GM21529 (cell line): ENCODE data around the gene NHLH1.

Experiments used
- ATAC-seq: cut with Tn5 transposase; IDR thresholded peaks from one replicate; pipeline ENCODE4 v1.9.1; 2021; ENCODE audit not compliant: unreplicated experiment

NHLH1 gene

DNA sequence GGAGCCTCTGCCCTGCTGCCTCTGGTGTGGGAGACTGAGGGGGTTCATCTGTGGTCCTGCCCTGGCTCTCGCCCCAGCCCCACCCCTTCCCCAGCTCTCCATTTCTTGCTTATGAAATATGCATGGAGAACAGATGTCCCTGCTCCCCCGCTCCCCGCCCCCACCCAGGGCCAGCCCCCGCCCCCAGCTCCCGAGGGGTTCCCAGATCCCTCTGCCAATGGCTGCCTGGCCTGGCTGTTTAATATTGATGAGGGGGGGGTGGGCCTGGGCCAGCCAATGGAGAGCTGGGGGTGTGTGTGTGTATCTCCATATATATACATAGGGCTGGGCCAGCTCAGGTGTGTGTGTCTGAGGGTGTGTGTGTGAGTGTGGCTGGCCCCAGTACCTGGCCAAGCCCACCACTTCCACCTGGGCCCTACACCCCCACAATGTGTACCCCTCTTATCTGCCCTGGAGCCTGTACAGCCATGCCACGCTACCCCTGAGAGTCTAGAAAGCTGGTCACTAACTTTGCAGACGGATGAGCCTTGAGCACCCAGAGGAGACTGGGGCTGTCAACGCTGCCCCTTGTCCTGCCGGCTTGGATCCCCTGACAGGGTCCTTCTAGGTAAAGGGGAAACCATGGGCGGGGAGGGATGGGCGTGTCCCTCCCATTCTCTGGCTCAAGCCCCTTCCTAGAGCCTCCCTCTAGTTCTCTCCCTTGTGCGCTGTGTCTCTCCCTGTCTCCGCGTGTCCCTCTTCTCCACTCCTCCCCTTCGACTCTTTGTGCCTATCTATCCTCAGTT lies at the start of gene NHLH1:
TSS of gene NHLH1 (plus strand) at position 341 of the 785 bp plus-strand sequence. CDS start 3,661 bp downstream, outside the sequence.
- ATAC-seq, result no peak

DNA sequence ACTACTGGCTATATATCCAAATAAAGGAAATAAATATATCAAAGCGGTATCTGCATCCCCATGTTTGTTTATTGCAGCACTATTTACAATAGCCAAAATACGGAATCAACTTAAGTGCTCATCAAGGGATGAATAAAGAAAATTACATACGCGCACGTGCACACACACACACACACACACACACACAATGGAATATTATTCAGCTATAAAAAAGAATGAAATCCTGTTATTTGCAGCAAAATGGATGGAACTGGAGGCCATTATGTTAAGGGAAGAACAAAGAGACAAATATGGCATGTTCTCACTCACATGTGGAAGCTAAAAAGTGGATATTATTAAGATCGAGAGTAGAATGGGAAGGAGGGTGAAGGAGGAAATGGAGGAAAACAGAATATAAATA lies 44.0 kb upstream of the NHLH1 start:
- ATAC-seq, result no peak

DNA sequence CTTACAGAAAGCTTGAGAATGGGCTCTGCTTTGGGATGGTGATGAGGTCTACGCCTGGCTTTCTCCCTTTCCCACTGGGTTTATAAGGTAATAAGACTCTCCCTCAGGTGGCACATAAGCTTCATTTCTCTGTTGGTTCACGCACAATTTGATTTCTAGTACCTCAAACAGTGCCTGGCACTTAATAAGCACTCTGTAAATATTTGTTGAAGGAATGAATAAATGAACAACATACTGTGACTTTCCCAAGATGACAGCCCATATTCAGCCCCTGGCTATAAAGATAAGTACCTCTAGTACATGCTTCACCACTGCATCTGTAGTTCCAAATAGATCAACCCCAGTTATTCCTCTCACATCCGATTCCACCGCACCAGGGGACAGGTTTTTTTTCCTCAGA lies 41.6 kb upstream of the NHLH1 start:
- ATAC-seq, result no peak

DNA sequence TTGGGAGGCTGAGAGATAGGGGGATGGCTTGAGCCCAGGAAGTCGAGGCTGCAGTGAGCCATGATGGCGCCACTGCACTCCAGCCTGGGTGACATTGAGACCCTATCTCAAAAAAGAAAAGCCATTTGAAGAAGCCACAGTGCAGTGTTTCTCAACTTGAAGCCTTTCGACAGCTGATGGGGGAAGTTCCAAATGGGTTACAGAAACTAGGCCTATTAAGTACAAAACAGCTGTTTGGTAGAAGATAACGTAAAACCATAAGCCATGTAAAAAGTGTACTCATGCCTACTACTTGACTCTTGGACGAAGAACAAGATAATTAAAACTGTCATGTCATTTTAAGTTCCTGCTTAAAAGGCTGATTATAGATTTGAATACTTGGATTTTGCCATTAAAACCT lies 40.5 kb upstream of the NHLH1 start:
- ATAC-seq, result no peak

DNA sequence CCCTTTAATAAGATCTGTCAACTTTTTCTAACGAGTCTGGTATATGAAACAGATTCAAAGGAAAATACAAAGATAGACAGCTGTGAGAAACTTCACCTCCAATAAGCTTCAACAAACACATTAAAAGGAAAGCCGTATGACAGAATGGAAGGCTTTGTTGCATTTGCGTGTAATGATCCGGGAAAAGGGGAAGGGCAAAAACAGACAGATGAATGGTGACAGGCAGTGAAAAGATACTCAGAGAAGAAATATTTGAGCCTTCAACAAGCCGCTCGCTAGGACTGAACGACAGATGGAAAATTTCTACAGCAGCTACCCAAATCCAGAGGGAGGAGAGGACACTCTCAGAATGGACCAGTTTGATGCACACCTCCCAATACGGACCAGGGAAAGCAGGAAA lies 38.7 kb upstream of the NHLH1 start:
- ATAC-seq, result no peak

DNA sequence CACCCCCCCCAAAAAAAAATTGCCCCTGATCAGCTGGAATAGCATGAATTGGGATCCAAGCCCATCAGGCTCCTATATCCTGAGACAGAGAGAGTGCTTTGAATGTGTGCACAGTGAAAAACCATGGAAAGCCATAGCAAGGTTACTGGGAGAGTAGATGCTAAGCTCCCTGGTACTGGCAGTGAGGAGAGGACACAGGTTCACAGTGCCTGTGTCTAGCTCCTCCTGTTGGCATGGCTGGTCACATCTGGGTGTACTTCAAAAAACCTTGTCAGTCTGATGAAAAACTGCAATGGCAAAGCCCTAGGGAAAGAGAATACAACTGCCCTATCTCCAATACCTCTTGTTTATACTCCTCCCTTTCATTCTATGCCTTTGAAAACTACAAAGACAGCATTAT lies 36.8 kb upstream of the NHLH1 start:
- ATAC-seq, result no peak

DNA sequence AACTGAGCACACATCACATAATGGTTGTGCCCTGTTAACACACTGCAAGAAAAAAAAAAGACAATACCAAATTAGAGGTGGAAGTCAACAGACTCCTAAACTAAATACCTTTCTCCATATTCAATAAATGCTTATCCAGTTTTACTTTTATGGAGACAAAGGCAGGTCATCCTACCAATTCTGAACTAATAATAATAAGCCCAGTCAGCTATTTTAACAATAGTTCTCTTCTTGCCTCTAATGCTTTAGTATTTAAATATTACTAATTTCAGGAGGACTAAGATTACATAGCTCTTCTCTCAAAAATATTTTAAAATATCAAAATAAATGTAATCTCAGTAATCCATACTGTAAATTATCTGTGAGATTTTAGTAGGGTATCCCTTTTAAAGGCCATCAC lies 34.4 kb upstream of the NHLH1 start:
- no peak for ATAC-seq

DNA sequence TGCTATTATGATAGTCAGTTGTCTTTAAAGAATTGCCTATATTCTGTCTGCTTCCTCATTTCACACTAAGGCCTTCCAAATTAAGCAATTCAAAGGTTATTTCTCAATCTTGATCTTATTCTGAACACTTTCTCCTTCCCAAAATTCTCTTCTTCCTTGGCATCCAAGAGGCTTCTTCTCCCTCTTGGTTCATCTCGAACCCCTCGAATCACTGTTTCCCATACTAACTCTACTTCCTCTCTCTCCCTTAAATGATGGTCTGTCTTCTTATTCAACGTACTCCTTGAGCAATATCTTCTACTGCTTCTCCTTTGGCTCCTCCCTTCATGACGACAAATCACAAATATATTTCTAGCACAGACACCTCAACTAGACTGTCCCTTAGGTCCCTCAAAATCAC lies 28.3 kb upstream of the NHLH1 start:
- ATAC-seq, result no peak

DNA sequence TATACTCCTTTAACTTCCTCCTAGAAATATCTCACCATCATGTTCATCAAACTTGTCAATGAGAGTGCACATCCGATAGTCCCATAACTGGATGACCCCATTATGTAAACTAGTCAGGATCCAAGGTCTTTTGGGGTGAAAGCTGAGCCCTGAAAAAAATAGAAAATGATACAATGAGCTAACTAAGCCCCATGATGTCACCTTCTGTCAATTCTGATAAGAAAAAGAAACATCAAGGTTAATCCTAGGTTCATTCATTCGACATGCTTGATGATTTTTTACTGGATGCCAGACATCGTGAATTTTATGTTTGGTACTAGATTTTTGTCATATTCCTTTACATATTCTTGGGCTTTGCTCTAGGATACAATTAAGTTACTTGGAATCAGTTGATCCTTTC lies 26.7 kb upstream of the NHLH1 start:
- ATAC-seq, result no peak

DNA sequence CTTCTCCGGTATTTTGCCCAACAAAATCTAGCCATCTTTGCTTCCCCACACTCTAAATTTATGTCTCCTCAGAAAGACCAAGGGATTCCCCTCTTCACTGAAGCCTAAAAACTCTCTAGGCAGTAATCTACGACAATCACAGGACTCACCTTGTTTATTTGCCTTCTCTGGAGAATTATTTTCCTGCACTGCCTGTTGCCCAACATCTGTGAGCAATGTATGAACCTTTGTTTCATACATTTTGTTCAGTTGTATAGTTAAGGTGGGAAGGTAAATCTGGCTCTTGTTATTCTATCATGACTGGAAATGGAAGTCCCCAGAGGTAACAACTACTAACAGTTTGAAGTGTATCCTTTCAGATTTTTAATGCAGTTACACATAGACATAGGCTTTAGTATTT lies 26.0 kb upstream of the NHLH1 start:
- ATAC-seq, result no peak

DNA sequence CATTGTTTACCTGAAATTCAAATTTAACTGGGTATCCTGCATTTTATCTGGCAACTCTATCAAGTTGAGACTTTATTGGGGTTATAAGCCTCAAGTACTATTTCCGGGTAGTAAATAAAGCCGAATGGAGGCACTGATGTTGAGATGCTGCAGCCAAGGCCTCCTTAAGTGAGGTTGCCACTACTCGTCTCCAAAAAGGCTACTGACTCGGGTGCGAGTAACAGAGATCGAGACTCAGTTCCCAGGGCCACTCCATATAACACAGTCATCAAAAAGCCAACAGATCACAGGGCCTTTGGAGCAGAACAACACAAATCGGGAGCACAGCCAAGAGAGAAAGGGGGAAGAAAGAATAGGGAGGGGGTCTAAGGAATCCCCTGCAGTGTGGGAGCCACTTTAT lies 24.3 kb upstream of the NHLH1 start:
- no peak for ATAC-seq

DNA sequence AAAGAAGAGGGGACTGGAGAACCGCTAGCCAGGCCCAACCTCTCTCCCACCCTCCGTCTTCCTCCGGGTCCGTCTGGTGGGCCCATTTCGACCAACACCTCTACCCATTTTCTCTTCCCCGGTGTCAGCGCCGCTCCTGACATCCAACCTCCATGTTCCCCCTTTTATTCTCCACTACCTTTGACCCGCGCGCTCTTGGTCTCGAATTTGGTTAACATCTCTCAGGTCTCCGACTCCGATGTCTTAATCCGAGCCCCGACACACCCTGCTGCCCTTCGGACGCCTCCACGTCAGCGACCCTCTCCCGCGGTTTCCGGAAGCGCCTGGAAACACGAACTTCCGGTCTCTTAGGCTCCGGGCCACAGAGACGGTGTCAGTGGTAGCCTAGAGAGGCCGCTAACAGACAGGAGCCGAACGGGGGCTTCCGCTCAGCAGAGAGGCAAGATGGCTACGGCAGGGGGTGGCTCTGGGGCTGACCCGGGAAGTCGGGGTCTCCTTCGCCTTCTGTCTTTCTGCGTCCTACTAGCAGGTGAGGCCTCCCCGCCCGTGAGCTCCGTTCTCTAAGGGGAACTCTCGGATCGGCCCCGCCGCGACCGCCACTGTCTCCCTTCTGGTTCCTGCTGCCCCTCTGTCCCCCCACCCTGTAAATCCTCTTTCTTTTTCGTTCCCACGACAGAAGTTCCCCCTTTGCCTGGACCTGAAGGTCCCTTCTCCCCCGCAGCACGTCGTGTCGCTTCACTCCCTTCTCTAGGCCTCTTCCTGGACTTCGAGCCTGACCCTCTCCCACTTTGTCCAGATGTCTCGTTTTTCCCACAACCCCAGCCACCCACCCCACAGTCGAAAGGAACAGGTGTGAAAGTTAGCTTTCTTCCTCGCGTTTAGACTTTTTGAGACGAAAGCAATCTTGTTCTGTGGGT lies 23.7 kb upstream of the NHLH1 start, which contains the start of the genes COPA and NCSTN:
TSS of gene COPA (minus strand) at position 298 of the 917 bp plus-strand sequence. CDS start at position 218, 80 bp downstream.
TSS of gene NCSTN (plus strand) at position 431 of the 917 bp plus-strand sequence. CDS start at position 445, 14 bp downstream.
- peak; percentile 88 for ATAC-seq

DNA sequence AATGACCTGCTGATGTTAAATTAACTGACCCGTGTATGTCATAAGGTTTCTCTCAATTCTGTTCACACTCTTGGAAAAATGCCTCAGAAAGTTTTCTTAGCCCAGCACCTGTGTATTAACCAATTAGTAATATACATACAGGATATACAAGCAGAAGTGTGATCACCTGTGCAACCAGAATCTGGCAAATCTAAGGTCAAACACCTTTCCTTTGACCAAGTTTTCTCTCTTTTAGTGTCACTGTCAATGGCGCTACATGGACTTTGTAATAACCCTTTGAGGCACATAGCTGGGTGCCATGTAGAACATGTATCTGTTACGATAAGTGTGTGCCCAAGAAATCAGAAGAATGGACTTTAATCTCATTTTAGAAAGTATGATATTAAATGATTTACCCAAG lies 22.6 kb upstream of the NHLH1 start:
- ATAC-seq, result no peak

DNA sequence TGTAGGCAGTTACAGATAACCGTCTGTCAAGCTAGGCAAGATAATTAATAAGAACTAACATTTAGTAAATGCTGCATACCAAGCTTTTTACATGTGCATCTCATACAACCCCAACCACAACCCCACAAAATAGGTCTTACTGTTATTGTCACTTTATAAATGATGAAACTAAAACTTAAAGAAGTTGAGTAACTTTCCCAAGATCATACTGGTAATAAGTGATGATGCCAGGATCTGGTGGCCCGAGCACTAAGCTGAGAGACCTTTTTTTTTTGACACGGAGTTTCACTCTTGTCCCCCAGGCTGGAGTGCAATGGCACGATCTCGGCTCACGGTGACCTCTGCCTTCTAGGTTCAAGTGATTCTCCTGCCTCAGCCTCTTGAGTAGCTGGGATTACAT lies 21.9 kb upstream of the NHLH1 start:
- no peak for ATAC-seq

DNA sequence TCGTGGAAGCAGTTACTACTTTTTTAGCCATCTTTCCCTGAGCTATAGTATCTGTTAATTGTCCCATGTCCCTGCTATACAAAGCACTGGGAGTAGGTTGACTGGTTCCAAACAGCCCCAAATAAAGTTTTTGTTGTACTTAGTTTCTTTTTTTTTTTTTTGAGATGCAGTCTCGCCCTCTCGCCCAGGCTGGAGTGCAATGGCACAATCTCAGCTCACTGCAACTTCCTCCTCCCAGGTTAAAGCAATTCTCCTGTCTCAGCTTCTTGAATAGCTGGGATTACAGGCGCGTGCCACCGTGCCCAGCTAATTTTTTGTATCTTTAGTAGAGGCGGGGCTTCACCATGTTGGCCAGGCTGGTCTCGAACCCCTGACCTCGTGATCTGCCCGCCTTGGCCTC lies 20.4 kb upstream of the NHLH1 start:
- no peak for ATAC-seq

DNA sequence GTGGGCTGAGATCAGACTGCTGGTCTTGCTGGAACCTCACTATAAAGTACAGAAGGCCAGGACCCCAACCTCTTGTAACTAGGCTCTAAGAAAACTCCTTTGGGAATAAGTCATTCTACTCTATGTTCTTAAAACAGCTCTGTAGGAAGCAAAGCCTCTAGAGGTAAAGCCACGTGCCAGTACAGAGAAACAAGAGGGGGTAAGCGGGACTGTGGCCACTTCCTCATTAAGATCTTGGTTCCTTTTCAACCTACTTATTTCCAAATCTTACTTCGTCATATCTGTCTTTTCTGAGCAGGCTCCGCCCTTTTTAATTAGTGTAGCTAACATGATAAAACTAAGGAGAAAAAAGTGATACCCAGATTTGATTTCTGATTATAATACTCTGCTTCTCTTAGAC lies 19.9 kb upstream of the NHLH1 start:
- ATAC-seq, result peak; percentile 49

DNA sequence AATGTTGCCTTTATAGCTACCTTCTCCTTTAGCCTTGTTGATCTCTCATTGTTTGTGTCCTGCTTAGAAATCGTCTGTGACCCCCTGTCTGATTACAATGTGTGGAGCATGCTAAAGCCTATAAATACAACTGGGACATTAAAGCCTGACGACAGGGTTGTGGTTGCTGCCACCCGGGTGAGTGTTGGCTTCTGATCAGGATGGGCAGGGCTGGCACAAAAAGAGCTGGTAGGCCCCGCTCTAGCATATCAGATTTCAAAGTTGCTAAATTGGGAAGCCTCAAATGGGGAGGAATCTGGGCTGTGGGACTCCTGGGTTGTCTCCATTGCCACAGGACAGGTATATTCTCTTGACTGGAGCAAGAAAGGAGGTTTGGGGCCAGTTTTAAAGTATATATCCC lies 15.2 kb upstream of the NHLH1 start:
- no peak for ATAC-seq

DNA sequence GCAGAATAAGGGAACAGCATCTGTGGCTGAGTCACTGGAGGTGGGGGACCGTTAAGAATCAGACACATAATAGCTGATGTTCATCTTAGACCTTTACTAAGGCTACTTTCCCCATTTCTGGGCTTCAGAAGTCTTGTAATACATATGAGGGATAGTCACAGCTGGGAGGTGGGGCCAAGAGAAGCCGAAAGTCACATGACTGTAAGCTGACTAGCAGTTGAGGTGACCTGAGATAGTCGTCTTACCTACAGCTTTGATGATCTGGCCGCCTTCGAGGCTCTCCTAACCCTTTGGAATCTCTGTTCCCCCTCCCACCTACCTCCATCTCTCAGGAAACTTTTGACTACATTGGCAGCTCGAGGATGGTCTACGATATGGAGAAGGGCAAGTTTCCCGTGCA lies 14.3 kb upstream of the NHLH1 start:
- ATAC-seq, result no peak

DNA sequence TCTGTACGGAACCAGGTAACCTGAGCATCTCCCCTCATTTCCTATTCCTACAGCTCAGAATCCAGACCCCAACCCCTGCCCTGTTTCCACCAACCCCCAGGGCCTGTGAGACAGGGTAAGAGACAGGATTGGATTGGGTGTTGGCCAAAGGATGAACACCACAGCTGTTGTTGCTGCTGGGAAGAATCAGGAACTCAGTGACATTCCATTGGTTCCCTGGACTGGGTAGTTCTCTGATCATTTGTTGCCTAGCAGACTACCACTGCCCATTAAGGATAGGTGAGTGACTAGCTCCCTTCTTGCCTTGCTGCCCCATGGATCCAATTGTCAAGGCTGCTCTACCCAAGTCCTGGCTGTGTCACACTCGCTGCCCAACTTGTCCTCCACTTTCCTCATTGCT lies 13.6 kb upstream of the NHLH1 start:
- no peak for ATAC-seq

DNA sequence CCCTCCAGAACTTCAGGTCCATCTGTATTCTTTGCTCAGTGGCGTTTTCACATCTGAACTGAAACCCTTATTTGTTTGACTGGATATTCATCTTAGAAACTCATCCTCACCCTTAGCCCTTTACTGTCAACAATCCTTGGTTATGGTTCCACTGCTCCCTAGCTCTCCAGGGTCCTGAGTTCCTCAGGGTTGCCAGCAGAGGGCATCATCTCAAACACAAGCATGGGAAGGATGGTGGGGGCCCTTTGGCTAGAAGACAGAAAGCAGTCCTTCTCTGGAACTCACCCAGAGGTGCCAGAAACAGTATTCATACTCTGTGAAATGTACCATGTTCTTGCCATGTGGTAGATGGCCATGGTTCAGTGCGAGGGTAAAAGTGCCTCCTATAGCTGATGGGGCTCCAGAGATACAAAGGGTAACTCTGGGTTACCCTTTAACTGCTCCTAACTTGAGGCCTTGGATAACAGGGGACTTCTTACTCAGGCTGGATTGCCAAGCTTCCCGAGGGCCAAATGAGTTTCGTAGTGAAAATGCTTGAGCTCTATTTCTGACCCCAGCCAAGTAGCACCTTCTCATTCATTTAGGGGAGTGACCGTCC lies 12.4 kb upstream of the NHLH1 start:
- no peak for ATAC-seq

DNA sequence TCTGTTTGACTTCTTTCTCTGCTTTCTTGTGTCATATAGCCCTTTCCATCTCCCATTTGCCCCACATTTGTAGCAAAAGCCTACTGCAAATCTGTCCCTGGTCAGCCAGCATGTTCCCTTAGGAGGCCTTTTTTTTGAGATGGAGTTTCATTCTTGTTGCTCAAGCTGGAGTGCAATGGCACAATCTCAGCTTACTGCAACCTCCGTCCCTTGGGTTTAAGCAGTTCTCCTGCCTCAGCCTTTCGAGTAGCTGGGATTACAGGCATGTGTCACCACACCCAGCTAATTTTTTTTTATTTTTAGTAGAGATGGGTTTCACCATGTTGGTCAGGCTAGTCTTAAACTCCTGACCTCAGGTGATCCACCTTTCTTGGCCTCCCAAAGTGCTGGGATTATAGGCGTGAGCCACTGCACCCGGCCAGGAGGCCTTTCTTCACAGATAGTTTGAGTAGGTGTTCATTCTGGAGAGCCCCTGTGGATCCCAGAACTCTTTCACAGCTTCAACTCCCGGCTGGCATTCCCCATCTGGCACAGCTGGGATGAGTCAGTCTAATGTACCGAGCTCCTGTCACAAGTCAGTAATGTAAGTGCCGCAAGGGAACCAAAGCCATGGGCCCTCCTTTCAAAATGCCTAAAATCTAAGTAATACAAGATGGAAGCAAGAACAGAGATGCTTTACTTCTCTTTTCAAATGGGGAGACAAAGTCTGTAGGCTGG lies 9.4 kb upstream of the NHLH1 start:
- no peak for ATAC-seq
